DMS53 treated with DMSO at 0.1 percent for 48 hours (cell line): ENCODE measurements around the gene TSSK2.
"Not testable (repeated sequence)": the region's sequence is repeated elsewhere in the genome, so short reads cannot be mapped to it uniquely, and the experiment has no call there.

Experiments used
- DNase-seq: peaks from one replicate; lab custom pipeline; 2025; ENCODE audit not compliant: unreplicated experiment; lab: John Stamatoyannopoulos, UW

Gene TSSK2

DNA sequence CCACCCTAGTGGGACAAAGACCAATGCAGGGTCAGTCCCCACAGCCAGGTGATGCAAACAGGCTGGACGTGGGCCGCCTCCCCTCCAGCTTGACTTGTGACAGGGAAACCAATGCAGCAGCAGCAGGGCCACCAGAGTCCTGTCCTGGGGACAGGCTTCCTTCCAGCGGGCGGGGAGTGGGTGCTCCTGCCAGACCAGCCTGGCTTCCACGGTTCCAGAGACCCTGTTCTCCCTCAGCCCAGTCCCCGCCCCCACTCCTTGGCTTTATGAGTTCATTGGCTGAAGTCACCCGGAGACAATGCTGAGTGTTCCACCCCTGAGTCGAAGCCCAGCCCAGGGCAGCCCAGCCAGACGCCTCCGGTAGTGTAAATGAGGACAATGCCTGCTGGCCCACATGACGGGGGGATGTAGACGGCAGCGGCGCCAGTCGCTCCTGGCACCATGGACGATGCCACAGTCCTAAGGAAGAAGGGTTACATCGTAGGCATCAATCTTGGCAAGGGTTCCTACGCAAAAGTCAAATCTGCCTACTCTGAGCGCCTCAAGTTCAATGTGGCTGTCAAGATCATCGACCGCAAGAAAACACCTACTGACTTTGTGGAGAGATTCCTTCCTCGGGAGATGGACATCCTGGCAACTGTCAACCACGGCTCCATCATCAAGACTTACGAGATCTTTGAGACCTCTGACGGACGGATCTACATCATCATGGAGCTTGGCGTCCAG lies at the start of gene TSSK2:
Gene TSSK2 (plus strand): TSS at position 350 of the 726 bp plus-strand sequence. CDS start 92 bp downstream, at position 442.
- DNase-seq: no peak

DNA sequence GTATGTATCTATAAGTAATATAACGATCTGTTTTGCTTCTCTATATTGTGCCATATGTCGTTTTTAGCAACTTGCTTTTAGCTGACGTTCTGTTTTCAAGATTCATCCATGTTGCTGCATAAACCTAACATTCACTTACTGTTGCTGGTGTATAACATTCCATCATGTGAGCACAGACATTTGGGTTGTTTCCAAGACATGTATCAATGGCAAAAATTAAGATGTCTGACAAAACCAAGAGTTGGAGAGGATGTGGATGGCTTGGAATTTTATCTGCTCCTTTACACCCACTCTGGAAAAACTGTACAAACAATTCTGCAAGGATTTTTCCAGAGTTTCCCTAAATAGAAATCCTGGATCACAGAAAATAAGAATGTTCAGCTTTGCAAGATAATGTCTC lies 49.8 kb upstream of the TSSK2 start:
- no peak for DNase-seq

DNA sequence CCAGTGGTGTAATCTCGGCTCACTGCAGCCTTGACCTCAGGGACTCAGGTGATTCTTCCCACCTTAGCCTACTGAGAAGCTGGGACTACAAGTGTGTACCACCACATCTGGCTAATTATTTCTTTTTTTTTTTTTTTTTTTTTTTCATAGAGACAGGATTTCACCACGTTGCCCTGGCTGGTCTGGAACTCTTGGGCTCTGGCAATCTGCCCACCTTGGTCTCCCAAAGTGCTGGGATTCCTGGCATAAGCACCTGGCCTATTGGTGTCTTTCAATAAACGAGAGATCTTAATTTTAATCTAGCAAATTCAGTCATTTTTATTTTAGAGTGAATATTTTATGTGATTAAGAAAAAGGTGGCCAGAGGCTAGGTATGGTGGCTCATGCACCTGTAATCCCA lies 49.0 kb upstream of the TSSK2 start:
- no peak for DNase-seq

DNA sequence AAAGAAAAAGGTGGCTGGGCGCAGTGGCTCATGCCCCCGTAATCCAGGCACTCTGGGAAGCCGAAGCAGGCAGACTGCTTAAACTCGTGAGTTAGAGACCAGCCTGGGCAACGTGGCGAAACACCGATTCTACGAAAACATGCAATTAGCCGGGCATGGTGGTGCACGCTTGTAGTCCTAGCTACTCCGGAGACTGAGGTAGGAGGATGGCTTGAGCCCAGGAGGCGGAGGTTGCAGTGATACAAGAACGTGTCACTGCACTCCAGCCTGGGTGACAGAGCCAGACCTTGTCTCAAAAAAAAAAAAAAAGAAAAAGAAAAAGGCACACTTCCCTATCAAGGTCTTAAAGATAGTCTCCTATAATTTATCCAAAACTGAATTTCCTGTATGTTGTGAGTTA lies 48.3 kb upstream of the TSSK2 start:
- no peak for DNase-seq

DNA sequence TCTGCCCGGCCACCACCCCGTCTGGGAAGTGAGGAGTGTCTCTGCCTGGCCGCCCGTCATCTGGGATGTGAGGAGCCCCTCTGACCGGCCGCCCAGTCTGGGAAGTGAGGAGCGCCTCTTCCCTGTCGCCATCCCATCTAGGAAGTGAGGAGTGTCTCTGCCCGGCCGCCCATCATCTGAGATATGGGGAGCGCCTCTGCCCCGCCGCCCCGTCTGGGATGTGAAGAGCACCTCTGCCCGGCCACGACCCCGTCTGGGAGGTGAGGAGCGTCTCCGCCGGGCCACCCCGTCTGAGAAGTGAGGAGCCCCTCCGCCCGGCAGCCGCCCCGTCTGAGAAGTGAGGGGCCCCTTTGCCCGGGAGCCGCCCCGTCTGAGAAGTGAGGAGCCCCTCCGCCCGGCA lies 47.0 kb upstream of the TSSK2 start:
- not testable (repeated sequence) for DNase-seq

DNA sequence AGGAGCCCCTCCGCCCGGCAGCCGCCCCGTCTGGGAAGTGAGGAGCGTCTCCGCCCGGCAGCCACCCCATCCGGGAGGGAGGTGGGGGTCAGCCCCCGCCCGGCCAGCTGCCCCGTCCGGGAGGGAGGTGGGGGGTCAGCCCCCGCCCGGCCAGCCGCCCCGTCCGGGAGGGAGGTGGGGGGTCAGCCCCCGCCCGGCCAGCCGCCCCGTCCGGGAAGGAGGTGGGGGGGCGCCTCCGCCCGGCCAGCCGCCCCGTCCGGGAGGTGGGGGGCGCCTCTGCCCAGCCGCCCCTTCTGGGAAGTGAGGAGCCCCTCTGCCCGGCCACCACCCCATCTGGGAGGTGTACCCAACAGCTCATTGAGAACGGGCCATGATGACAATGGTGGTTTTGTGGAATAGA lies 46.5 kb upstream of the TSSK2 start:
- not testable (repeated sequence) for DNase-seq

DNA sequence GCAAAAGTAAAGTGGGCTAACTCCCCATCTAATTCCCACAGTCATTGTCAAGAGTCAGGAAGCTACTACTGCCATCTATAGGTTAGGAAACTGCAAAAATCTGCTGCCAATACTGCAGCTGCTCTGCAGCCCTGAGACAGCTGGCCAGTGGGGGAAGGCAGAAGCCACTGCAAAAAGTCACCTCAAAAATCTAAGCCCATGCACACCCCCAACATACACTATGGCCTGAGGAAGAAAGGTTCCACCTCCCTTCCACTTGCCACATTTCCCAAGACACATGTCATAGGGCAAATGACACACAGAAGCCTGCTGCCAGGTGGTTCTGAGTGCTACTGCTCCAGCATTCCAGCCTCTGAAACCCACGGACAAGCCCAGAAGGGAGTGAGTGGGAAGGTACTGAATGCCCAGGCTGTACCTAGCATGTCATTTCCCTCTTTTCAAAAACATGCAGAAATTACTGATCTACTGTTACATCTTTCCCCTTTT lies 45.8 kb upstream of the TSSK2 start:
- DNase-seq: no peak

DNA sequence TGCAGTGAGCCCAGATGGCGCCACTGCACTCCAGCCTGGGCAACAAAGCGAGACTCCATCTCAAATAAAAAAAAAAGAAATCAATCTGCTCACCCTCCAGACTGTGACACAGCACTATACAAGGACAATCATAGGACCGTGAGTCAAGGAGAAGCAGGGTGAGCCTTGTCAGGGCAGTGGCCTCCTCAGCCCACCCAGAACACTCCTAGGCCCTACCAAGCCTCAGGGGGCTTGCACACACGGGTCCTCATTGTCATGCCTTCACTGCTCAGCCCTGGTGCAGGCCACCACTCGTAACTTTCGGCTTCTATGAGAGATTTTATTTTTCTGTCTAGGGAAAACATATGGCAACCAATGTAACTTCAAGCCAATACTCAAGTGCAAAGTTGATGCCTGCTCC lies 44.7 kb upstream of the TSSK2 start:
- no peak for DNase-seq

DNA sequence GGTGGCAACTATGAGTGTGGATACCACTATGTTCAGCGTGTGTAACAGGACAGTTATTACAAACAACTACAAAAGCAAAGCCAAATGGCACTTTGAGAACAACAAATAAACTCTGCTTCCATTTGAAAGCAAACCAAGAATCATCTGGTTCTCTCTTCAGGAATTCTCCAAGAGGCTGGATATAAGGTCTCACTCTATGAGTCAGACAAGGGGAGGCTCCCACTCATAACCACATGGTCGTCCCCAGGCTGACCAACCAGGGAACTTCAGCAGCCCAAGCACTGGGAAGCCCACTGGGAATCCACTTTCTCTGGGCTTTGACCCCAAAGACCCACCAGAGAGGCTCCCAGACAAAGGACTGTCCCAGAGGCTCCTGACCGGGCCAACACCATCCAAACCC lies 44.2 kb upstream of the TSSK2 start:
- DNase-seq: no peak

DNA sequence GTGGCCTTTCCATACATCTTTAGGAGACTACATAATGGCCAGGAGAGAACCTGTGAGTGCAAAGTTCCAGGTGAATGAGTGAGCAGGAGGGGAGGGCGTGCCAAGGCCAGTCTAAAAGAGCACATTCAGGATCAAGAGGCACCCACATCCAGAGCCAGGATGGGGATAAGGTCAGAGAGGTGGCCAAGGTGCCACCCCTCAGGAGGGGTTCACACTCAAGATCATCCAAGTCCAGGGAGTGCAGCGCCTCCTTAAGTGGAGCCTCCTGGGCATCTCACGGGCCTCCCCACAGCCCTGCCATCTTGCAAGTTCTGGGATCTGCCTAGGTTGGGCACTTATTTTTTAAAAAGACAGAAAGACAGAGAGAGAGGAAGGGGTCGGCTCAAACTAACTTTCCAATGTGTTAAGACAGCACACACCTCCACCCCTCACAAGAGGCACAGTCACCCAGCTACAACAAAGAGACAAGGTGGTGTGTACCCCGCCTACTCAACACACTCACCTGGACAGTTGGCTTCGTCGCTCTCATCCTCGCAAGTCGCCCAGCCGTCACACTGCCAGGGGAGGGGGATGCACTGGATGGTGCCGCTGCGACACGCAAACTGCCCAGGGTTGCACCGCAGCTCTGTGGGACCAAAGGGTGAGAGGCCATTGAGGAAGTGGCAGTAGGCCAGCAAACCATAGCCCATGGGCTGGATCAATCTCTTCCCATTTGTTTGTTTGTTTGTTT lies 42.1 kb upstream of the TSSK2 start:
- no peak for DNase-seq

DNA sequence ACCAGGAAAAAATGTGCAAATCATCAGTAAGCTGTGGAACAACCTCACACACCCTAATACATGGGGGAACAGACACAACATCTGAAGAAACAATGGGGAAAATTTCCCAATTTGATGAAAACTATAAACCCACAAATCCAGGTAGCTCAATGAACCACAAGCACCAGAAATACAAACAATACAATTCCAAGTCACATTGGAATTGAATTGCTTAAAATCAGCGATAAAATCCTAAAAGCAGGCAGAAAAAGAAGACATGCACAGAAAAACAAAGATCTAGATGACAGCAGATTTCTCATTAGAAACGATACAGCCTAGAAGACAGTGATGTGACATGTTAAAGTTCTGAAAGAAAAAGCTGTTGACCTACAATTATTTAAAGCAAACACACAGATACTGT lies 40.9 kb upstream of the TSSK2 start:
- no peak for DNase-seq

DNA sequence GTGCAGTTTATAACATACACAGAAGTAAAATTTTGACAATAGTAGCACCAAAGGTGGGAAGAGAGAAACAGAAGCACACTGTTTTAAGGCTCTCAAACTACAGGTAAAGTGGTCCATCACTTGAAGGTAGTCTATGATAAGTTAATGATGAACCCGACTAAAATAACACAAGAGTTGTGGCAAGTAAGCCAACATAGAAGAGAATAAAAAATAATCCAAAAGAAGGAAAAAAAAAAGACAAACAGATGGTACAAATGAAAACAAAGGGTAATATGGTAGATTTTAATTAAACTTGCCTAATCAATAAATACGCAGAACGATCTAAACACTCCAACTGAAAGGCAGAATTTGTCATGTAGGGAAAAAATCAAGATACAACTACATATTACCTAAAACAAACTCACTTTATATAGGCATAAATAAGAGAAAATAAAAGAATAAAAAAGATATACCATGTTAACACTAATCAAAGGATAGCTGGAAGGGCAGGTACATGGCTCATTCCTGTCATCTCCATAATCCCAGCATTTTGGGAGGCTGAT lies 40.5 kb upstream of the TSSK2 start:
- no peak for DNase-seq

DNA sequence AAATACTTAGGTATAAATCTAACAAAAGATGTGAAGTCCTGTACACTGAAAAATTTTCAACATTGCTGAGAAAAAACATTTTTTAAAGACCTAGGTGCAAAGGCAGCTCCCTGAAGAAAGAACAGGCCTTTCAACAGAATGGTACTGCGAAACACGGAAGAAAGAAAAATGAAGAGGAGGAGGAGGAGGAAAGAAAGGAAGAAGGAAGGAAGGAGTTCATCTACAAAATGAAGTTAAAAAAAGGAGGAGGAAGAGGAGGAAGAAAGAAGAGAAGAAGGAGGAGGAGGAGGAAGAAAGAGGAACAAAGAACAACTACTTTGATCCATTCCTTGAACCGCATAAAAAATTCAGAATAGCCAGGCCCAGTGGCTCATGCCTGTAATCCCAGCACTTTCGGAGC lies 38.4 kb upstream of the TSSK2 start:
- no peak for DNase-seq

DNA sequence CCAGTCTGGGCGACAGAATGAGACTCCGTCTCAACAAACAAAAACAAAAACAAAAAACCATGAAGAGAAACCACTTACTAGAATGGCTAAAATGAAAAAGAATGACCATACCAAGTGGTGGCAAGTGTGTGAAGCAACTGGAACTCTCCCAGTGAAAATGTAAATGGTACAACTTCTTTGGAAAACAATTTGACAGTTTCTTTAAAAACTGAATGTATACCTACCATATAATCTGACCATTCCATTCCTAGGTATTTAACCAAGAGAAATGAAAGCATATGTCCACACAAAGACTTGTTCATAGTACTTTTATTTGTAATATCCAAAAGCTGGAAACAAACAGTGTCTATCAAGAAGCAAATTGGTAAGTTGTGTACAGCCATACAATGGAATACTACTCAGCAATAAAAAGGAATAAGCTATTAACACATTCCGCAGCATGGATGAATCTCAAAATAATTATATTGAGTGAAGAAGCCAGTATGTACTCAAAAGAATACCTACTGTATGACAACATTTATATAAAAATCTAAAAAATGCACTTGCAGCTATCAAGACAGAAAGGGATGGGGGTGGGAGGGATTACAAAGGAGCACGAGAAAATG lies 36.6 kb upstream of the TSSK2 start:
- no peak for DNase-seq

DNA sequence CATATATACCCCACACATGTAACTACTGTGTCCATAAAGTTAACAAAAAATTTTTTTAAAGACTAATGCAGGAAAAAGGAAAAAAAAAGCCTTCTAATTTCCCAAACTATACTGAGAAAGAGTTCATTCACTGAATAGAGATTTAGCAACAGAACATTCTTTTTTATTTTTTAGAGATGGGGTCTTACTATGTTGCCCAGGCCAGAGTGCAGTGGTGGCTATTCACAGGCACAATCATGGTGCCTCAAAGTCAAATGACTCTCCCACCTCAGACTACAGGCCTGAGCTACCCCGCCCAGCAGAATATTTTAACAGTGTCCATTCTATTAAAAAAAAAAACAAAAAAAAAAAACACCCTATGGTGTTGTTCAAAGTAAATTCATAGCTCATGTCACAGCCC lies 34.6 kb upstream of the TSSK2 start:
- no peak for DNase-seq

DNA sequence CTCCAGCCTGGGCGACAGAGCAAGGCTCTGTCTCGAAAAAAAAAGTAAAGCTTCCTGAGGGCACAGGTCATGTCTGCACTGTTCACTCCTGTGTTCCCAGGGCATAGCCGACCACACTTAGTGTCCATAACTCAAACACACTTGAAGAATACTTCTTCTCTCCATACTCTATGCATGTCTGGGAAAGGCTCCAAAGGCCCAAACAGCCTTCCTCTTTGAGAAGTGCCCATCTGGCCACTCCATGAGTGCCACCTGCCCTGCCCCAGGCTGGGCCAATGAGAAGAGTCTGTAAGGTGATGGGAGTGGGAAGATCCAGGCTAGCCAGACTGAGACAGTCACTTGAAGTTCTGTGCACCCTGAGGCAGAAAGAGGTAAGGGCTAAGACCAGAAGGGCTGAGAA lies 33.6 kb upstream of the TSSK2 start:
- no peak for DNase-seq

DNA sequence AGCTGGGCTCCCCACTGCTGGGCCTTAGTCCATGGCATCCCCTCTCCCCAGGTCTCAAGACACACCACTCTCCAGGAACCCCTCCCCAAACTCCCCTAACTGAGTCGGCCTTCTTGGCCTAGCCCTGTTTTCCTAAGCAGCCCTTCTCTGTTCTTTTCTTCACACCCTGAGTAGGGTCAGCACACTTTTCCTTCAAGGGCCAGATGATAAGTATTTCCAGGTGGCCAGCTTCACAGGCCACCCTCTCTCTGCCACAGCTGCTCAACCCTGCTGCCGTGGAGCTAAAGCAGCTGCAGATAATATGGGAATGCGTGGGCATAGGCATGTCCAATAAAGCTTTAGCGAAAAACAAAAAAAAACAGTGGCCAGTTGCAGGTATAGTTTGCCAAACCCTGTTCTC lies 33.0 kb upstream of the TSSK2 start:
- no peak for DNase-seq

DNA sequence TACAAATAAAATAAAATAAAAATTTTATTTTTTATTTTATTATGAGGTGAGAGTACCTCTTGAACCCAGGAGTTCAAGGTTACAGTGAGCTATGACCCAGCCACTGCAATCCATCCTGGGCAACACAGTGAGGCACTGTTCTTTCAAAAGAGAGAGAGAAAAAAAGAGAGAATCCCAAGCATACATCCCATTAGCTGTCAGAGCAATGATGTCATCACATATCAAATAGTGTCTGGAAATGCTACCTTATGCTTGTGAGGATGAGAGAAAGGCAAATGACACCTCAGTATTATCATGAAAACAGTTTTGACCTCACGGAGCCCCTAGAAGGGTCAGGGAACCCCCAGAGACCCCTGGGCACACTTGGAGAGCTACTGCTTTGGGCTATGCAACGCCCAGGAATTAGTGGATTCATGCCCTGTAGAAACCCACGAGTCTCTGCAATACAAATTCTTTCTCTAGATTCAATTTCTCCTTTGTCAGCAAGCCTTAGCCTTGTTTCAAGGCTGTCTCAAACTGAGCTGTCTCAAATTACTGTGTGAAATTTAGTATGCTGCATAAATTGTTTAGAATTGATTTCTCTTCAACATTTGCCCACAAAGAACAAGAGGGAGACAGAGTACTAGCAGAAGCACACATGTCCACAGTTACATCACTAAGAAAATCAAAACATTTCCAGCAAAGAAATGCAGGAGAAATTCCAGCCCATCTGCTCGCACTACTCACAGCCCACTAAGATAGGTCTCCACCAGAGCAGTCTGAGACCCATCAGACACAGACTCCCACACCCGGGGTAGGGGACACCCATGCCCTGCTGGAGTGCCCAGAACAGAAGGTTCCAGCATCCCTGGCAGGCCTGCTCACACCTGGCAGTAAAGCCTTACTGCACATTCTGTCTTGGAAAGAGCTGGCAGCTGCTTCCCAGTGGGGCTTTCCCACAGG lies 27.0 kb upstream of the TSSK2 start:
- DNase-seq: no peak

DNA sequence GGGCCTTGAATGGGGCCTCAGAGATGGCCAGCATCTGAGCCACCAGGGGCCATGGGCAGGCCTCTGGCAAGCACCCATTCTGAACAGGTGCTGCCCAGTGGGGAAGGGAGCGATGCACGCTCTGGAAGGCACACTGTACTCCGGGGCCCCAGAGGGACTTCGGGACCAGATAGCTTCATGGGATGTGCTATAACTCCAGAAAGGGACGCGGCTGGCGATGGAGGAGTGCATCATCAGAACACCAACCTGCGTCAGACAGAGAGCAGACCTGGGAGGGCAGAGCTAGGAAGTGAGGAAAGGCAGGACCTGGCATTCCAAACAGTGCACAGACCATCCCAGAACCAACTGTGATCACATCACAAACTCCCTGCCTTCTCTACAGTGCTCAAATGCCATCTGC lies 25.7 kb upstream of the TSSK2 start:
- no peak for DNase-seq

DNA sequence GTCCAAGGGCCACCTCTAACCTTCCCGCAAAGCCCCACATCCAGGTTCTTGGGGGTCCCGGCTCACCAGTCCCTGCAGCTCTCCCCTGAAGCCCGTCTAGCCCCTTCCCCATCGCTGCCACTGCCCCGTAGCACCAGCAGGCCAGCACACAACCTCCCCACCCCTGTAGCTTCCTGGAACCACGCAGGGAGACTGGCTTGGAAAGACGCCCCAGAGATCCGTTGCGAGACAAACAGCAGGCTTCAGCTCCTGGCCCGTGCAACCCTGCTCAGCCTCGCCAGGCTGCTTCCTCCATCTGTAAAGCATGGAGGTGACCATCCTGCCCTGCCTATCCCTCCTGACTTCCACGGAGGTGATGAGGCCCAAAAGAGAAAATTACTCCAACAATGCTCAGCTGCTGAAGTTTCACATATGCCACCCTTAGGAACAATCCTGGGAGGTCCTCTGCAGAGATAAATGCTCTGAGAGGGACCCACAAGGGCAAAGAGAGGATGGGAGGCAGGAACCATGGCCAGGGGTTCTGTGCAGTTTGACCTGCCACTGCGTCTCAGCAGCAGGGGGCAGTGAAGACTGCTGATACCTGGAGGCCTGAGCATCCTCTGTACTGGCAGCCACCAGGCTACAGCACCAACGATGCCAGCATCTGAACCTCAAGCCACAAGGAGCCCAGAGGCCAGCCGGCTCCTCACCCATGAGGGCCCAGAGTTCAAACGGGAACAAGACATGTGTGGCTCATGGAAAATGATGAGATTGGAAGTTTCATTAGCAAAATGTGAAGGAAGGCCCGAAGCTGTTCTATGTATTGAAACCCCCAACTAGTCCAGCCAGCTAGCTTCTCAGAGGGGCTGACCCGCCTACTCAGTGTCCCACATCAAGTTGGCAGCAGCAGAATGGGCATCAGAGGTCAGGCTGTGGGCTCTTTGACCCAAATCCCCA lies 25.0 kb upstream of the TSSK2 start:
- DNase-seq: no peak
